ENCODE measurements around the gene DLG2.

The DLG2 gene

DNA sequence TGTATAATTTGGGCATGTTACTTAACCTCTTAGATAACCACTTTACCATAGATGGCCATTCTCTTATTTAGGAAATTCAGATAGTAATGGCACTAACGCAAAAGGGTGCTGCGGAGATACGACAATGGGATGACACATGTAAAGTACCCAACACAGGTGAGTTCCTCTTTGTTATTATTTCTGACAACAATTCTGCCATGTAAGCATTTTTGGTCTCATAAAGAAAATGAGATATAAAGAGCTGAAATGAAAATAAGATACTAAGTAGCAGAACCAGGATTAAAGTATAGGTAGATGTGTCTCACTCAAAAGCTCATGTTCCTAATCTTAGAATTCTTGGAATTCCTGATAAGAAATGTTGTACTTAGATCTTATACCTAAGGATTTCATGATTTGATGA is 2080.8 kb downstream of the DLG2 start:
- H3K4me3 ChIP-seq (ENCODE audit: low read length), result no peak overlapping the region
- TF ChIP-seq, protein P1, sequence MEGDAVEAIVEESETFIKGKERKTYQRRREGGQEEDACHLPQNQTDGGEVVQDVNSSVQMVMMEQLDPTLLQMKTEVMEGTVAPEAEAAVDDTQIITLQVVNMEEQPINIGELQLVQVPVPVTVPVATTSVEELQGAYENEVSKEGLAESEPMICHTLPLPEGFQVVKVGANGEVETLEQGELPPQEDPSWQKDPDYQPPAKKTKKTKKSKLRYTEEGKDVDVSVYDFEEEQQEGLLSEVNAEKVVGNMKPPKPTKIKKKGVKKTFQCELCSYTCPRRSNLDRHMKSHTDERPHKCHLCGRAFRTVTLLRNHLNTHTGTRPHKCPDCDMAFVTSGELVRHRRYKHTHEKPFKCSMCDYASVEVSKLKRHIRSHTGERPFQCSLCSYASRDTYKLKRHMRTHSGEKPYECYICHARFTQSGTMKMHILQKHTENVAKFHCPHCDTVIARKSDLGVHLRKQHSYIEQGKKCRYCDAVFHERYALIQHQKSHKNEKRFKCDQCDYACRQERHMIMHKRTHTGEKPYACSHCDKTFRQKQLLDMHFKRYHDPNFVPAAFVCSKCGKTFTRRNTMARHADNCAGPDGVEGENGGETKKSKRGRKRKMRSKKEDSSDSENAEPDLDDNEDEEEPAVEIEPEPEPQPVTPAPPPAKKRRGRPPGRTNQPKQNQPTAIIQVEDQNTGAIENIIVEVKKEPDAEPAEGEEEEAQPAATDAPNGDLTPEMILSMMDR (IDR thresholded peaks at IDR 0.05; ENCODE audit: insufficient read depth, low read depth, low read length, missing control alignments), result no peak
- no peak for DNase-seq (ENCODE audit: low read depth)

DNA sequence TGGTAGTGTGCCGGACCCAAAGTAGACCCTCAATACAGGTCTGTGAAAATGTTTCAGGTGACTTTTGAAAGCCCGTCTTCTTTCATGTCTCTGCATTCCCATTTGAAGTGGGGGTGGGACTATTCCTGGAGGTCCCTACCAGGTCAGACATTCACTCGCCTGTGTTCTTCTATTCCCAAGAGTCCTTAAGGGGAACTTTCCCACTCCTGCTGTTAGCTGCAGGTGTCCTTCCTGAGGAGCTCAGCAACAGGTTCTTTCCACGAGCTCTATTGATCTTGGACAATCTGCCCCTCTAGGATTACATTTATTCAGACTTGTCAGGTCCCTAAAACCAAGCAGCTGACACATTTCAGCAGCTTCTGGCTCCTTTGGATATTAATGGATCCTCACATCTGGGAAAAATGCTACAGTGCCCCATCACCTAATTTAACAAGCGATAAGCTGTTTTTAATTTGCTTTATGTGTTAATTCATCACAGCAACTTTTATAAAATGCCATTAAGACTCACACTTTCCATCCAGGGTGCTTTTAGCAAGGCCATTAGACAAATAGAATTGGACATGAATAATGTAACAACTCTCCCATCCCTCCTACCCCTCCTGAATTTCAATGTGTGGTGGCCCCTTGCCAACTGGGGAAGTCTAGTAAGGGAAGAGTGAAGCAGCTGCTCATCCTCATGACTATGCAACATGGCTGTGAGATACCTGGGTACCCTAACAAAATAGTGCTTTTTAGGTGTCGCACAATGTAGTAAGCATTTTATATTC is 2081.5 kb downstream of the DLG2 start:
- TF ChIP-seq, protein P1 (IDR thresholded peaks at IDR 0.05; ENCODE audit: insufficient read depth, low read depth, low read length, missing control alignments), result no peak
- H3K4me3 ChIP-seq (ENCODE audit: low read length), result no peak overlapping the region
- DNase-seq (ENCODE audit: low read depth), result no peak

DNA sequence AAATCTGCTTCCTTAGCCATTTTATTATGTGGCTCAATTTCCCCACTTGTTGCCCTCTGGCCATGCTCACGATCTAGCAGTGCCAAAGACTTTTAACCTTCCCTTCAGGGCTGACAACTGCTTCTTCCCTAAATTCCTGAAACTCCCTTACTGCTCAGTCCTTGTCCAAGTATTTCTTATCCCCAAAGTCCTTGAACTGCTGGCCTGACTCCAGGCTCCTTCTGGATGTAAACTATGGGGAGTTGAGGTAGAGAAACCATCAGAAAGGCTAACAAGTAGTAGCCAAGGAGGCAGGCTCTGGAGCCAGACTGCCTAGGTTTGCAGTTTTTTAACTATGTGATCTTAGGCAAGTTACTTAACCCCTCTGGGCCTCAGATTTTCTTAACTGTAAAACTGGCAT is 2082.3 kb downstream of the DLG2 start:
- TF ChIP-seq, protein P1 (IDR thresholded peaks at IDR 0.05; ENCODE audit: insufficient read depth, low read depth, low read length, missing control alignments), result no peak
- no peak overlapping the region for H3K4me3 ChIP-seq (ENCODE audit: low read length)
- no peak for DNase-seq (ENCODE audit: low read depth)

DNA sequence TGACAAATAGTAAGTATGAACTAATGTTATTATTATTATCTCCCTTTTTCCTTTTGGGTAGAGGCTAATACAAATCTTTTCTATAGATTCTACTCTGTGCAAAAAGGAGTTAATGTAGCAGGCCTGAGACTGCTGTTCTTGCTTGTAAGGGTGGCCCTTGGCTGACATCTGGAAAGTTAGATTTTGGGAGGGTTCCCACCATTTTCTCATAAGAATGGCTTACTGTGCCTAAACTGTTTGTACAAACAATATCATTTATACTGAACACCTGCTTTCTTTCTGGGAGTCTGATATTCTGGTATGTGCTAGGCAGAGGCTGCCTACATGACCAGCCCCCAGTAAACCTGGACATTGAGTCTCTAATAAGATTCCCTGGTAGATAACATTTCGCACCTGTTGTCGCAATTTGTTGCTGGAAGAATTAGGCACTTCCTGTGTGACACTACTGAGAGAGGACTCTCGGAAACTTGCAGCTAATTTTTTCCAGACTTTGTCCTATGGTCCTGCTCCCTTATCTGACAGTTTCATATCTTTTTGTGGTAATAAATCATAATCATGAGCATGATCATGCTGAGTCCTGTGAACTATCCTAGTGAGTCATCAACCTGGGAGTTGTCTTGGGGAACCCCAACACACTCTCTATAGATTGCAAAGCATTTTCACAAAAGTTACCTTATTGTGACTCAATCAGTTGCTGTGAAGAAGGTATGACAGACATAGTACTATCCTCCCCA is 2083.3 kb downstream of the DLG2 start:
- peak; percentile 28 for DNase-seq (ENCODE audit: low read depth)
- H3K4me3 ChIP-seq (ENCODE audit: low read length), result no peak overlapping the region
- TF ChIP-seq, protein P1 (IDR thresholded peaks at IDR 0.05; ENCODE audit: insufficient read depth, low read depth, low read length, missing control alignments), result no peak

DNA sequence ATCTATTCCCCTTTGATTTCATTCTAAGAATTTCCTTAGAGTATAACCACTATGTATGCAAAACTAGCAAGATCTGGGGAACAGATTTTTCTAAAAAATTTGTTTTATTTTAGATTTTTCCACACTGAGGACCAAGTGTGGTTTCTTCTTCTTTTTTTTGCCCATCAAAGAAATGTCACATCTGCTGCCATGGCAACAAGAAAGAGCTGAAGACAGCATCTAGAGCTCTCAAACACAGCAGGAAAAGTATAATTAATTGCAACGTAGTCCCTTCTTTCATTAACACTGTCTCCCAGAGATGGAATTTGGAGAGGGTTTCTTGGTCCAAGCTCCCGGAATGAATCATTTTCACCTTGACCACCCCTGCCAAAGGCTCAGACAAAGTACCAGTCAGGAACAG is 2084.3 kb downstream of the DLG2 start:
- H3K4me3 ChIP-seq (ENCODE audit: low read length), result no peak overlapping the region
- TF ChIP-seq, protein P1 (IDR thresholded peaks at IDR 0.05; ENCODE audit: insufficient read depth, low read depth, low read length, missing control alignments), result no peak
- DNase-seq (ENCODE audit: low read depth), result no peak

DNA sequence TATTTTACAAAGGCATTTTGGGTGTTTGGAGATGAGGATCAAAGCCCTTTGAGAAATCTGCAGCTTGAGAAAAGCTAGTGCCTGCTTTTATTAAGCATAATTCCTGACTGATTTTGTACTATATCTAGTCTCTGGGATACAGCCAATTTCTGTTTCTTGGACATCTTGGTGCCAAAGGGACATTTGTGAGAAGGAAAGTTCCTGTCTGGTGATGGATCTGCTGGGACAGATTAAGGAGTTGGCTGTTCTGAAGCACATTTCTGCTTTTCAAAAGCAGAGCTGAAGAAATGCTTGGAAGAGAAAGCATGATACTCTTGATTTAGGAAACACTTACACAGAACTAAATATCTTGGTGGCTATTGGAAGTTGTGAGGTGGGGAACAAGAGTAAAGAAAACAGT is 2086.4 kb downstream of the DLG2 start:
- DNase-seq (ENCODE audit: low read depth), result no peak
- H3K4me3 ChIP-seq (ENCODE audit: low read length), result no peak overlapping the region
- TF ChIP-seq, protein P1 (IDR thresholded peaks at IDR 0.05; ENCODE audit: insufficient read depth, low read depth, low read length, missing control alignments), result no peak

All from epithelial cell of esophagus (primary cell).